Measurements from ENCODE around the gene NAAA. TPM values are rescaled to one million over a fixed set of nuclear protein-coding genes. Genes with fewer than 3 reads are reported as not detected.
"Not testable (repeated sequence)": the region's sequence is repeated elsewhere in the genome, so short reads cannot be mapped to it uniquely, and the experiment has no call there.

The NAAA gene
- total RNA-seq, 6 experiments from 2014 or later = 24.2 to 80.7 (median 41.9) TPM

DNA sequence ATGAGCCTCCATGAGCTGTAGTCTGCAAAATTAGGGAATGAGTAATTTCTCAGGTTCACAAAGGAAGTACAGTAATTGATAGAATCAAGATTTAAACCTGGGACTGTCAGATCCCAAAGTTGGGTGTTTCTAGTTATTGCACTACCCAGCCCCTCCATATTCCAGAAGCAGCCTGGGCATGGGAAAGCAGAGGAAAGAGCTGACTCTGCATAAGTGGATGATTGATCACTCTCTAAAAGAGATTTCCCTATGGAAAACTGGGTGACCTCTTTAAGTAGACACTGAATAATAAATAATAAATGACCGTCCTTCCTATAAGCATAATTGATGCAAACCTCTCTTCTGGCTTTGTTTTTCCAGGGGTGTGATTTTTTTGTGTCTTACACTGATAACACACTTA lies 5.2 kb downstream of the NAAA start:
- H3K27ac ChIP-seq = peak overlapping the region in 1 of 3 donors; percentile 6
- WGBS (ENCODE audit: insufficient coverage, low coverage, low lambda C conversion rate, missing lambda C conversion rate) = 85% methylated on average over 1 of the region's 1 CpG
- no peak overlapping the region for H3K4me3 ChIP-seq
- H3K4me1 ChIP-seq = peaks cover 0 to 9% (median 4%) of the 10 kb centered on the region in 4 donors
- H3K9me3 ChIP-seq = no peaks in the 10 kb centered on the region
- no peaks in the 10 kb centered on the region for H3K27me3 ChIP-seq
- peaks cover 0 to 25% (median 0%) of the 10 kb centered on the region in 4 donors for H3K36me3 ChIP-seq
- intact Hi-C loops (cut with DNase I) = no loop called here
- DNase-seq (no peak), ATAC-seq (no peak)
- TF ChIP-seq POLR2A (IDR thresholded peaks at IDR 0.05) (no peak), CTCF (IDR thresholded peaks at IDR 0.05) (no peak)

DNA sequence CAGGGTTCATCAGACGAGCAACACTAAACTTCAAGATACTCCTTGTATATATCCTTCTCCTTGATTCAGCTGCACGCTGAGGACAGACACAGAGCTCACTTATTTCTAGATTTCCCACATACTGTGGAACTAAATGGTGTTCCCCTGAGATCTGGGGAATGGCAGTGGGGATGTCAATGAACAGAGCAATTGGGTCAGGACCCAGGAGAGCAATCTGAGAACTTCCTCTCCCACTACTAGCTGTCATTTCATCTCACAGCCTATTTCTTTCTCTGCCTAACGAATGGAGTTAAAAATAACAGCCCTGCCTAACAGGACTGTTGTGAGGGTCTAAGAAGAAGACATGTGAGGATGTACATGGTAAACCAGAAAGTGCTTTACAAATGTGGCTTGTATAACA lies 10.7 kb downstream of the NAAA start:
- ATAC-seq = no peak
- DNase-seq = no peak
- peaks cover 0 to 3% (median under 1%) of the 10 kb centered on the region in 4 donors for H3K4me1 ChIP-seq
- WGBS (ENCODE audit: insufficient coverage, low coverage, low lambda C conversion rate, missing lambda C conversion rate) = 91% methylated on average over 3 of the region's 3 CpGs
- H3K9me3 ChIP-seq = no peaks in the 10 kb centered on the region
- H3K27me3 ChIP-seq = no peaks in the 10 kb centered on the region
- H3K36me3 ChIP-seq = peaks cover 0 to 16% (median 3%) of the 10 kb centered on the region in 4 donors
- no peak overlapping the region for H3K27ac ChIP-seq
- H3K4me3 ChIP-seq = no peak overlapping the region
- intact Hi-C loops (cut with DNase I) = no loop called here
- no peak for TF ChIP-seq POLR2A (IDR thresholded peaks at IDR 0.05)
- no peak for TF ChIP-seq CTCF (IDR thresholded peaks at IDR 0.05)

DNA sequence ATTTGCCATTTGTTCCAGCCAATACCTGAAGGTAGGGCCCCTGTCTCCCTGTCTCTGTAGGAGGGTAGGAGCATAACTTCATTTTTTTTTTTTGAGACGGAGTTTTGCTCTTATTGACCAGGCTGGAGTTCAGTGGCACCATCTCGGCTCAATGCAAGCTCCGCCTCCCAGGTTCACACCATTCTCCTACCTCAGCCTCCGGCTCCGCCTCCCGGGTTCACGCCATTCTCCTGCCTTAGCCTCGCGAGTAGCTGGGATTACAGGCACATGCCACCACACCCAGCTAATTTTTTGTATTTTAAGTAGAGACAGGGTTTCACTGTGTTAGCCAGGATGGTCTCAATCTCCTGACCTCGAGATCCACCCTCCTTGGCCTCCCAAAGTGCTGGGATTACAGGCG lies 15.9 kb downstream of the NAAA start:
- not testable (repeated sequence) for H3K27ac ChIP-seq, H3K4me3 ChIP-seq, ATAC-seq

DNA sequence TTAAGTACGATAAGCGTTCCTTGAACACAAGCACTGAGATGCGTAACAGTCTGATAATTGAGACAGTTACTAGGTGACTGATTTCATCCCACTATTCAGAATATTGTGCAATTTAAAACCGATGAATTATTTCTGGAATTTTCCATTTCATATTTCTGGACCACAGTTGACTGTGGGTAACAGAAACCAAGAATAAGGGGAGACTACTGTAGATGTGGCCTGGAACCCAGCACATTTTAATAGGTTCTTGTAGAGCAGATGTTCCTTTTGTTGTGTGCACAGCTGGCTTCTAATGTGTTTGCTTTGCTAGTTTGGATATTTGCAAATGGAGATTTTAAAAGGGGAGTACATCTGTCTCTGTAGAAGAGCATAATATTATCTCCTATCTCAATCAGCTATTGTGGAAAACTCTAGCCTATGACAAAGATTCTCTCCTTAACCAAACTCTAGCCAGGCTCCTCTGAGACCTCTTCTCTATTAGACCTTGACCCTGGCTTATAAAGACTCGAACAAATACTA lies 16.4 kb downstream of the NAAA start:
- Histone ChIP-seq H3K4me1 (peaks cover 0 to 39% (median 19%) of the 10 kb centered on the region in 4 donors), H3K27me3 (no peaks in the 10 kb centered on the region), H3K27ac (no peak overlapping the region), H3K4me3 (no peak overlapping the region), H3K9me3 (no peaks in the 10 kb centered on the region), H3K36me3 (peaks cover 0 to 5% (median 0%) of the 10 kb centered on the region in 4 donors)
- 79% methylated on average over 5 of the region's 5 CpGs for WGBS (ENCODE audit: insufficient coverage, low coverage, low lambda C conversion rate, missing lambda C conversion rate)
- DNase-seq = no peak
- intact Hi-C loops (cut with DNase I) = no loop called here
- no peak for ATAC-seq
- TF ChIP-seq POLR2A (IDR thresholded peaks at IDR 0.05) (no peak), CTCF (IDR thresholded peaks at IDR 0.05) (no peak)

More for the DNA sequence above, 15.9 kb downstream of the NAAA start:
- DNase-seq; H3K9me3 ChIP-seq; H3K36me3 ChIP-seq; H3K27me3 ChIP-seq; intact Hi-C loops (cut with DNase I): not testable (repeated sequence)
- 85% methylated on average over 9 of the region's 11 CpGs for WGBS (ENCODE audit: insufficient coverage, low coverage, low lambda C conversion rate, missing lambda C conversion rate)
- H3K4me1 ChIP-seq = peaks cover 0 to 35% (median 17%) of the 10 kb centered on the region in 4 donors

GRCh38 chr4:75922588-75922987 lies 18.2 kb downstream of the NAAA start:
- ATAC-seq (peak; percentile 73 to 84 (median 80)), DNase-seq (no peak)
- WGBS (ENCODE audit: insufficient coverage, low coverage, low lambda C conversion rate, missing lambda C conversion rate) = 24% methylated on average over 1 of the region's 1 CpG
- H3K27ac ChIP-seq = peak overlapping the region in 2 of 3 donors; percentile 2 to 75
- intact Hi-C loops (cut with DNase I) = no loop called here
- no peaks in the 10 kb centered on the region for H3K9me3 ChIP-seq
- H3K4me1 ChIP-seq = peaks cover 0 to 39% (median 20%) of the 10 kb centered on the region in 4 donors
- H3K36me3 ChIP-seq = peaks cover 0 to 5% (median 0%) of the 10 kb centered on the region in 4 donors
- TF ChIP-seq POLR2A (IDR thresholded peaks at IDR 0.05) = no peak
- no peak for TF ChIP-seq CTCF (IDR thresholded peaks at IDR 0.05)
- no peak overlapping the region for H3K4me3 ChIP-seq
- no peaks in the 10 kb centered on the region for H3K27me3 ChIP-seq

All from right lobe of liver (tissue), 6 donors.